Measurements from ENCODE around the gene TAOK1. TPM values are rescaled to one million over a fixed set of nuclear protein-coding genes. Genes with fewer than 3 reads are reported as not detected.
A peak's percentile ranks its signal among the peaks of the same experiment; 100 is the strongest.

The TAOK1 gene
- total RNA-seq, 1 donor from 2014 or later: 100 TPM

DNA sequence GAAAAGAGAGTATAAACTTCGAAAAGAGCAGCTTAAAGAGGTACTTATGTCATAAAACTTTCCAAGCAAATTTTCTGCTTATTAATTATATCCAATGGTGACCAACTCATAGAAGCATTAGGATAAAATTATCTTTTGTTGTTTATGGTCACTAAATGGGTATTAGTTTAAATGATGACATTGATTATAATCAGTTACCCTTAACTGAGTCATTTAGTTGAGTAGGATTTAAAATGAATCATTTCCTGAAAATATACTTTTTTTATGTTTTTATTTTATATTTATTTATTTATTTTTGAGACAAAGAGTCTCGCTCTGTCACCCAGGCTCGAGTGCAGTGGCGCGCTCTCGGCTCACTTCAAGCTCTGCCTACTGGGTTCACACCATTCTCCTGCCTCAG, 120.8 kb downstream of the TAOK1 start:
- Histone ChIP-seq H3K79me2 (ENCODE audit: insufficient read depth, low read length) (no peaks in the 10 kb centered on the region), H3K27ac (ENCODE audit: low read depth, low read length) (no peak overlapping the region), H2AFZ (ENCODE audit: low read depth, low read length) (no peak overlapping the region), H3K9me3 (ENCODE audit: insufficient read depth, low read depth, low read length) (no peaks in the 10 kb centered on the region), H3K4me3 (ENCODE audit: insufficient read depth, low read depth, low read length) (no peak overlapping the region), H3K27me3 (ENCODE audit: insufficient read depth, low read length) (no peaks in the 10 kb centered on the region), H3K4me1 (ENCODE audit: insufficient read depth, low read length) (no peaks in the 10 kb centered on the region), H4K20me1 (ENCODE audit: insufficient read depth, low read length) (peaks cover 8% of the 10 kb centered on the region), H3K4me2 (ENCODE audit: low read length) (no peak overlapping the region), H3K9ac (ENCODE audit: low read length) (no peak overlapping the region), H3K36me3 (ENCODE audit: insufficient read depth, low read length) (peaks cover 37% of the 10 kb centered on the region)
- no peak for FAIRE-seq
- Mint-ChIP-seq H3K4me1 (ENCODE audit: low read depth, unreplicated experiment) (no peaks in the 10 kb centered on the region), H3K9me3 (ENCODE audit: unreplicated experiment) (no peaks in the 10 kb centered on the region), H3K27ac (ENCODE audit: unreplicated experiment) (no peak overlapping the region), H3K4me3 (ENCODE audit: unreplicated experiment) (no peak overlapping the region), H3K36me3 (ENCODE audit: low read depth, unreplicated experiment) (peaks cover 4% of the 10 kb centered on the region), H3K27me3 (ENCODE audit: low read depth, unreplicated experiment) (no peaks in the 10 kb centered on the region)
- DNase-seq (ENCODE audit: low read depth): no peak
- TF ChIP-seq, protein P1, sequence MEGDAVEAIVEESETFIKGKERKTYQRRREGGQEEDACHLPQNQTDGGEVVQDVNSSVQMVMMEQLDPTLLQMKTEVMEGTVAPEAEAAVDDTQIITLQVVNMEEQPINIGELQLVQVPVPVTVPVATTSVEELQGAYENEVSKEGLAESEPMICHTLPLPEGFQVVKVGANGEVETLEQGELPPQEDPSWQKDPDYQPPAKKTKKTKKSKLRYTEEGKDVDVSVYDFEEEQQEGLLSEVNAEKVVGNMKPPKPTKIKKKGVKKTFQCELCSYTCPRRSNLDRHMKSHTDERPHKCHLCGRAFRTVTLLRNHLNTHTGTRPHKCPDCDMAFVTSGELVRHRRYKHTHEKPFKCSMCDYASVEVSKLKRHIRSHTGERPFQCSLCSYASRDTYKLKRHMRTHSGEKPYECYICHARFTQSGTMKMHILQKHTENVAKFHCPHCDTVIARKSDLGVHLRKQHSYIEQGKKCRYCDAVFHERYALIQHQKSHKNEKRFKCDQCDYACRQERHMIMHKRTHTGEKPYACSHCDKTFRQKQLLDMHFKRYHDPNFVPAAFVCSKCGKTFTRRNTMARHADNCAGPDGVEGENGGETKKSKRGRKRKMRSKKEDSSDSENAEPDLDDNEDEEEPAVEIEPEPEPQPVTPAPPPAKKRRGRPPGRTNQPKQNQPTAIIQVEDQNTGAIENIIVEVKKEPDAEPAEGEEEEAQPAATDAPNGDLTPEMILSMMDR (IDR thresholded peaks at IDR 0.05; ENCODE audit: insufficient read depth, low read depth, low read length): no peak
- TF ChIP-seq EZH2 (IDR thresholded peaks at IDR 0.05; ENCODE audit: insufficient read depth, low read length): no peak

DNA sequence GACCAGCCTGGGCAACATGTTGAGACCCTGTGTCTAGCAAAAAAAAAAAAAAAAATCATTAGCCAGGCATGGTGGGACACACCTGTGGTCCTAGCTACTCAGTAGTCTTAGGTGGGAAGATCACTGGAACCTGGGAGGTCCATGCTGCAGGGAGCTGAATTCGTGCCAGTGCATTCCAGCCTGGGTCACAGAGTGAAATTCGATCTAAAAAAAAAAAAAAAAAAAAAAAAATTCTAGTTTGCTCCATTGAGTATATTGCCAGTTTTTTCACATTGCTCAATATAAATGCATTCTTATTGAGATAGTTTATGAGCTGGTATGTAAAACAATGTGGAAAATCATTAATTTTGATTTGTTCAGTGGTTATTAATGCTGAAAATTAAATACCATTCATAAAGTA, 124.6 kb downstream of the TAOK1 start:
- Histone ChIP-seq H3K79me2 (ENCODE audit: insufficient read depth, low read length) (no peaks in the 10 kb centered on the region), H4K20me1 (ENCODE audit: insufficient read depth, low read length) (no peaks in the 10 kb centered on the region), H3K27me3 (ENCODE audit: insufficient read depth, low read length) (no peaks in the 10 kb centered on the region), H3K4me1 (ENCODE audit: insufficient read depth, low read length) (no peaks in the 10 kb centered on the region), H3K4me2 (ENCODE audit: low read length) (no peak overlapping the region), H3K27ac (ENCODE audit: low read depth, low read length) (no peak overlapping the region), H2AFZ (ENCODE audit: low read depth, low read length) (no peak overlapping the region), H3K36me3 (ENCODE audit: insufficient read depth, low read length) (peaks cover 21% of the 10 kb centered on the region), H3K4me3 (ENCODE audit: insufficient read depth, low read depth, low read length) (no peak overlapping the region), H3K9me3 (ENCODE audit: insufficient read depth, low read depth, low read length) (no peaks in the 10 kb centered on the region), H3K9ac (ENCODE audit: low read length) (no peak overlapping the region)
- DNase-seq (ENCODE audit: low read depth) (peak; percentile 14), FAIRE-seq (no peak)
- peak overlapping the region; percentile 34 for H3K27ac Mint-ChIP-seq (ENCODE audit: unreplicated experiment)
- H3K36me3 Mint-ChIP-seq (ENCODE audit: low read depth, unreplicated experiment): peaks cover 16% of the 10 kb centered on the region
- no peaks in the 10 kb centered on the region for H3K27me3 Mint-ChIP-seq (ENCODE audit: low read depth, unreplicated experiment)
- TF ChIP-seq, protein P1 (IDR thresholded peaks at IDR 0.05; ENCODE audit: insufficient read depth, low read depth, low read length): no peak
- no peak for TF ChIP-seq EZH2 (IDR thresholded peaks at IDR 0.05; ENCODE audit: insufficient read depth, low read length)
- H3K4me1 Mint-ChIP-seq (ENCODE audit: low read depth, unreplicated experiment): no peaks in the 10 kb centered on the region
- H3K4me3 Mint-ChIP-seq (ENCODE audit: unreplicated experiment): no peak overlapping the region
- H3K9me3 Mint-ChIP-seq (ENCODE audit: unreplicated experiment): no peaks in the 10 kb centered on the region

DNA sequence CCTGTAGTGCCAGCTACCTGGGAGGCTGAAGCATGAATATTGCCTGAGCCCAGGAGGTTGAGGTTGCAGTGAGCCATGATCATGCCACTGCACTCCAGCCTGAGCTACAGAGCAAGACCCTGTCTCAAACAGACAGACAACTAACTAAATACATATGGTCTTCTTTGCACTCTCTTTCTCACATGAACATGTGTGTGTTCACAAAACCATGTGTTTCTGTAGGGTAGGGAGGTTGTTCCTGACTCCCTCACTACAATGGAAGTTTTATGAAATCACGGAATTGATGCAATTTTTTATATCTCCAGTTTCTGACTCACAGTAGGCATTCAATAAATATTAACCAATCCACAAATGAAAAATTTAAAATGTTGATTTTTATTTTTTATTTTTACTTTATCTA, 128.2 kb downstream of the TAOK1 start:
- no peaks in the 10 kb centered on the region for H3K9me3 ChIP-seq (ENCODE audit: insufficient read depth, low read depth, low read length)
- Mint-ChIP-seq H3K4me3 (ENCODE audit: unreplicated experiment) (no peak overlapping the region), H3K27me3 (ENCODE audit: low read depth, unreplicated experiment) (no peaks in the 10 kb centered on the region), H3K27ac (ENCODE audit: unreplicated experiment) (no peak overlapping the region), H3K9me3 (ENCODE audit: unreplicated experiment) (no peaks in the 10 kb centered on the region), H3K4me1 (ENCODE audit: low read depth, unreplicated experiment) (no peaks in the 10 kb centered on the region), H3K36me3 (ENCODE audit: low read depth, unreplicated experiment) (peaks cover 19% of the 10 kb centered on the region)
- no peaks in the 10 kb centered on the region for H4K20me1 ChIP-seq (ENCODE audit: insufficient read depth, low read length)
- DNase-seq (ENCODE audit: low read depth): no peak
- TF ChIP-seq, protein P1 (IDR thresholded peaks at IDR 0.05; ENCODE audit: insufficient read depth, low read depth, low read length): no peak
- no peak for TF ChIP-seq EZH2 (IDR thresholded peaks at IDR 0.05; ENCODE audit: insufficient read depth, low read length)
- no peak overlapping the region for H2AFZ ChIP-seq (ENCODE audit: low read depth, low read length)
- FAIRE-seq: no peak
- H3K4me2 ChIP-seq (ENCODE audit: low read length): no peak overlapping the region
- H3K79me2 ChIP-seq (ENCODE audit: insufficient read depth, low read length): no peaks in the 10 kb centered on the region
- no peaks in the 10 kb centered on the region for H3K27me3 ChIP-seq (ENCODE audit: insufficient read depth, low read length)
- no peak overlapping the region for H3K9ac ChIP-seq (ENCODE audit: low read length)
- peaks cover 29% of the 10 kb centered on the region for H3K36me3 ChIP-seq (ENCODE audit: insufficient read depth, low read length)
- H3K27ac ChIP-seq (ENCODE audit: low read depth, low read length): no peak overlapping the region
- H3K4me1 ChIP-seq (ENCODE audit: insufficient read depth, low read length): no peaks in the 10 kb centered on the region
- H3K4me3 ChIP-seq (ENCODE audit: insufficient read depth, low read depth, low read length): no peak overlapping the region

Measured in astrocyte (in vitro differentiated cells and primary cell).